ENCODE results near the gene ZNF688. TPM values are rescaled to one million over a fixed set of nuclear protein-coding genes. Genes with fewer than 3 reads are reported as not detected.

The ZNF688 gene
- total and polyA plus RNA-seq, 9 of the 15 experiments (the other 6 are each of a cell fraction or from before 2014, with no cell fraction given) = 0.48 to 12.9 (median 4.5) TPM

GRCh38 chr16:30535777-30536190 lies 35.7 kb downstream of the ZNF688 start (continued):
- TF ChIP-seq HNRNPLL (IDR thresholded peaks at IDR 0.05; ENCODE audit: low read depth, low read length, poor library complexity, severe bottlenecking) (peak; percentile 46), REST (IDR thresholded peaks at IDR 0.05; ENCODE audit: borderline replicate concordance) (peak; percentile 66), REST (CRISPR knock-in tag; IDR thresholded peaks at IDR 0.05; ENCODE audit: low read depth) (no peak), NR4A1 (CRISPR knock-in tag; IDR thresholded peaks at IDR 0.05) (no peak), NR4A1 (tag; IDR thresholded peaks at IDR 0.05) (no peak), RCOR1 (IDR thresholded peaks at IDR 0.05; ENCODE audit: borderline replicate concordance in 1 of 2, low read depth in 2 of 2, low read length in 2 of 2) (peak in 1 of 2 experiments; percentile 42; a peak in 1 of 4 replicates), SMARCC2 (IDR thresholded peaks at IDR 0.05; ENCODE audit: low read depth) (no peak), ZNF217 (CRISPR knock-in tag; IDR thresholded peaks at IDR 0.05) (no peak), CHD2 (IDR thresholded peaks at IDR 0.05; ENCODE audit: low read depth, low read length) (no peak), PBX2 (CRISPR knock-in tag; IDR thresholded peaks at IDR 0.05; ENCODE audit: low read depth) (no peak), PBX2 (tag; conservative IDR thresholded peaks at IDR 0.05; ENCODE audit: low read depth) (no peak), YBX1 (IDR thresholded peaks at IDR 0.05) (no peak), ATF1 (CRISPR knock-in tag; IDR thresholded peaks at IDR 0.05) (no peak), ATF1 (tag; IDR thresholded peaks at IDR 0.05) (peak; percentile 45), ASH1L (IDR thresholded peaks at IDR 0.05; ENCODE audit: borderline replicate concordance, low read depth, partially characterized antibody) (no peak), TRIM28 (IDR thresholded peaks at IDR 0.05) (no peak), TEAD2 (tag; IDR thresholded peaks at IDR 0.05) (no peak), RAD51 (IDR thresholded peaks at IDR 0.05; ENCODE audit: borderline replicate concordance, low read depth) (peak; percentile 67), FIP1L1 (IDR thresholded peaks at IDR 0.05; ENCODE audit: low read depth, low read length, poor library complexity, severe bottlenecking) (no peak), PTBP1 (IDR thresholded peaks at IDR 0.05; ENCODE audit: low read depth, low read length) (no peak), STAG1 (CRISPR knock-in tag; IDR thresholded peaks at IDR 0.05; ENCODE audit: borderline replicate concordance) (no peak)
